Astrocyte of the cerebellum (primary cell): ENCODE data around the gene LORICRIN.

ENCODE experiments used
- DNase-seq: peaks from one replicate; pipeline ENCODE4 v3.0.0-alpha.2; 2011; ENCODE audit warnings: low read depth
- H3K4me3 ChIP-seq: 2 replicates; pipeline ENCODE4 v1.5.1; 2011; ENCODE audit warnings: mild to moderate bottlenecking, low read depth, low read length, moderate library complexity
- CTCF ChIP-seq: IDR thresholded peaks from 2 replicates; pipeline ENCODE4 v1.5.1; 2012; ENCODE audit warnings: low read length, low read depth, moderate library complexity, mild to moderate bottlenecking; ENCODE audit errors: missing control alignments
- in situ Hi-C: cut with HindIII; loops from 2 replicates; pipeline ENCODE4 v1.10.0; 2017; ENCODE audit warnings: low sequenced_read_pairs

LORICRIN gene

GRCh38 chr1:153246825-153247224 is 12.7 kb upstream of the LORICRIN start:
- in situ Hi-C loops = no loop called here
- H3K4me3 ChIP-seq = no peak overlapping the region
- DNase-seq = no peak
- TF ChIP-seq CTCF = no peak

GRCh38 chr1:153248176-153248879 is 11.2 kb upstream of the LORICRIN start:
- in situ Hi-C loops = no loop called here
- TF ChIP-seq CTCF = no peak
- no peak for DNase-seq
- H3K4me3 ChIP-seq = no peak overlapping the region

GRCh38 chr1:153250166-153250565 is 9.3 kb upstream of the LORICRIN start:
- DNase-seq = no peak
- in situ Hi-C loops = no loop called here
- TF ChIP-seq CTCF = no peak
- H3K4me3 ChIP-seq = no peak overlapping the region

GRCh38 chr1:153251087-153251486 is 8.4 kb upstream of the LORICRIN start:
- TF ChIP-seq CTCF = no peak
- DNase-seq = no peak
- in situ Hi-C loops = no loop called here
- H3K4me3 ChIP-seq = no peak overlapping the region

- DNase-seq = no peak
- in situ Hi-C loops = no loop called here
- no peak for TF ChIP-seq CTCF
- no peak overlapping the region for H3K4me3 ChIP-seq
Observed at GRCh38 chr1:153251562-153251961, 7.9 kb upstream of the LORICRIN start.

- no peak for DNase-seq
- in situ Hi-C loops = no loop called here
- H3K4me3 ChIP-seq = no peak overlapping the region
- no peak for TF ChIP-seq CTCF
Observed at GRCh38 chr1:153251988-153252387, 7.5 kb upstream of the LORICRIN start.

GRCh38 chr1:153253076-153253475 is 6.4 kb upstream of the LORICRIN start:
- no peak for DNase-seq
- TF ChIP-seq CTCF = no peak
- no peak overlapping the region for H3K4me3 ChIP-seq
- in situ Hi-C loops = no loop called here
